ENCODE measurements around the gene GARIN5A.
A peak's percentile ranks its signal among the peaks of the same experiment; 100 is the strongest.
"Not testable (repeated sequence)": the region's sequence is repeated elsewhere in the genome, so short reads cannot be mapped to it uniquely, and the experiment has no call there.

GARIN5A gene

GRCh38 chr19:50486823-50487515 lies 10.3 kb upstream of the GARIN5A start:
- DNase-seq: peak; percentile 25

- DNase-seq: no peak
Measured at GRCh38 chr19:50485284-50485955, 8.8 kb upstream of the GARIN5A start.

- DNase-seq: no peak
Measured at GRCh38 chr19:50482916-50483315, 6.3 kb upstream of the GARIN5A start.

GRCh38 chr19:50482271-50482855 lies 5.7 kb upstream of the GARIN5A start:
- no peak for DNase-seq

- DNase-seq: no peak
Measured at GRCh38 chr19:50481351-50482149, 4.9 kb upstream of the GARIN5A start.

GRCh38 chr19:50480281-50481111 lies 3.8 kb upstream of the GARIN5A start:
- DNase-seq: no peak

- no peak for DNase-seq
Measured at GRCh38 chr19:50479761-50480251, 3.2 kb upstream of the GARIN5A start.

GRCh38 chr19:50478901-50479715 lies 2.5 kb upstream of the GARIN5A start:
- DNase-seq: no peak

GRCh38 chr19:50477751-50478515 lies 1.3 kb upstream of the GARIN5A start:
- no peak for DNase-seq

- no peak for DNase-seq
Measured at GRCh38 chr19:50476907-50477238, 225 bp upstream of the GARIN5A start.

- DNase-seq: no peak
Measured at GRCh38 chr19:50475736-50476223, 868 bp downstream of the GARIN5A start.

GRCh38 chr19:50475101-50475568 lies 1.5 kb downstream of the GARIN5A start:
- no peak for DNase-seq

GRCh38 chr19:50473336-50473735 lies 3.3 kb downstream of the GARIN5A start:
- not testable (repeated sequence) for DNase-seq

- DNase-seq: no peak
Measured at GRCh38 chr19:50468818-50469217, 7.8 kb downstream of the GARIN5A start.

GRCh38 chr19:50467566-50467965 lies 9.1 kb downstream of the GARIN5A start:
- no peak for DNase-seq

GRCh38 chr19:50466706-50467039 lies 10.0 kb downstream of the GARIN5A start:
- no peak for DNase-seq

- DNase-seq: no peak
Measured at GRCh38 chr19:50465986-50466705, 10.5 kb downstream of the GARIN5A start.

- no peak for DNase-seq
Measured at GRCh38 chr19:50465000-50465399, 11.6 kb downstream of the GARIN5A start.

GRCh38 chr19:50464348-50464747 lies 12.3 kb downstream of the GARIN5A start:
- DNase-seq: no peak

- DNase-seq: no peak
Measured at GRCh38 chr19:50462970-50463369, 13.7 kb downstream of the GARIN5A start.

All from suppressor macrophage treated with lipopolysaccharide for 4 hours (primary cell).